GM12872 (cell line): ENCODE results near the gene CORO1A.

Experiments used
- CTCF ChIP-seq: IDR thresholded peaks from 3 replicates; pipeline ENCODE4 v1.5.1; 2011; ENCODE audit warnings: low read depth, mild to moderate bottlenecking, low read length, moderate library complexity; ENCODE audit not compliant: insufficient read depth

The CORO1A gene

GRCh38 chr16:30183233-30184095 lies at the start of gene CORO1A:
TSS of gene CORO1A (plus strand) at chr16:30183602. CDS start at chr16:30185210, 1,608 bp downstream.
- no peak for TF ChIP-seq CTCF

- TF ChIP-seq CTCF: no peak
These were observed 46.3 kb upstream of the CORO1A start for GRCh38 chr16:30136971-30137605.

- no peak for TF ChIP-seq CTCF
These were observed 45.5 kb upstream of the CORO1A start for GRCh38 chr16:30137897-30138296.

GRCh38 chr16:30139583-30140481 lies 43.6 kb upstream of the CORO1A start:
- TF ChIP-seq CTCF: no peak

GRCh38 chr16:30141750-30142149 lies 41.7 kb upstream of the CORO1A start:
- no peak for TF ChIP-seq CTCF

GRCh38 chr16:30142672-30143346 lies 40.6 kb upstream of the CORO1A start:
- TF ChIP-seq CTCF: peak; percentile 69
